GM18909 (cell line): ENCODE measurements around the gene FARSB.

ENCODE experiments used
- ATAC-seq: cut with Tn5 transposase; IDR thresholded peaks from one replicate; pipeline ENCODE4 v1.9.1; 2021; ENCODE audit warnings: mild to moderate bottlenecking; ENCODE audit not compliant: unreplicated experiment, poor library complexity

The FARSB gene

DNA sequence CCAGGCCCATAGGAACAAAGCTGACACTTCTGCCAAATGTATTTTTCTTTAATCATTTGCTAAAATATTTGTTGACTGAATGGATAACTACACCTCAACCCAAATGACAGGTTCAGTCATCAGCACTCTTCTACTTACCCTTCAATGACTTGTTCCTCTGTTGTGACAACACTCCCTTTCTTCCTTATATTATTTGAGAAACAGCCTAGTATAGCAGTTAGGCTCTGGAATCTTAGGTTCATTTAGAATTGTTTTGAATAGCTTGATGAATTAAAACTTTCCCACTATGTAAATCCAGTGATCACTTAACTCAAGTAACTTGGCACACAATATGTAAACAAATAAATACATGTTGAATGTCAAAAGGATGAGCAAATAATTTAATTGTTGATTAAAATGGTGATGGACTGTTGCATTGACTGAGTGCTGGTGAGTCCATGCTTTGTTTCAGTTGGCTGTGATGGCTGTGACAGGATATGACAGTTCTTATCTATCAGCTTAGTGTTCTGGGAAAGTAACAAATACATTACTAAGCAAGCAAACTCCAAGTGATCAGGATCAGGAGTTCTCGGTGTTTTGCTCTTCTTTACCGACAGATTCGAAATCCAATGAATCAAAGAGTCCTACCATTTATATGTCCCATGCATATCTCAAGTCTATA, 12.7 kb upstream of the FARSB start:
- no peak for ATAC-seq

- ATAC-seq, result no peak
These were observed 7.6 kb upstream of the FARSB start for GRCh38 chr2:222663479-222663878.

DNA sequence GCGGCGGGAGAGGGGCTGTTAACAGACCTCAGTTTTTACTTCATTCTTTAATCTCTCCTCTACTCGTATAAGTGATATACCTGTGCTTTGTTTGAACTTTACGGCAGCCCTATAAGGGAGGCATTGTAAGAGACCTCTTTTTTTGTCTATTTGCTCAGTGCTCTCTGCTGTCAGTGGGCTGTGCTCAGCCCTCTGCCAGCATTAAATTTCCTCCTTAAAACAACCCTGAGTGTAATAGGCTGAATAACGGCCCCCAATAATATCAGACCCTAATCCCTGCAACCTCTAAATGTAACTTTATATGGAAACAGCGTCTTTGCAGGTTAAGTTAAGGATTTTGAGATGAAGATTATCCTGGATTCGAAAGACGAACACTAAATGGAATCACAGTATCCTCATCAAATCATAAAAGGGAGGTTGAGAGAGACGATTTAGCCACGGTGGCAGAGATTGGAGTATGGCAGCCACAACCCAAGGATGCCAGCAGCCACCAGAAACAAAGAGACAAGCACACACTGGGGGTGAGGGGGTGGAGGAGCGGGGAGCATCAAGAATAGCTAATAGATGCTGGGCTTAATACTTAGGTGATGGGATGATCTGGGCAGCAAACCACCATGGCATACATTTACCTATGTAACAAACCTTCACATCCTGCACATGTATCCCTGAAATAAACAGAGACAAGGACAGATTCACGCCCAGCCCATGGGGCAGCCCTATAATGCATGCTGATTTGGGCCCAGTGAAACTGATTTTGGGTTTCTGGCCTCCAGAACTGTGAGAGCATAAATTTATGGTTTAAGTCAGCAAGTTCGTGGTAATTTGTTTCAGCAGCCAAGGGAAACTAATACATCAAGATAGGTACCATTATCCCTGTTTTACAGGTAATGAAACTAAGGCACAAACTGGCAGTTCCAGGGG, 894 bp upstream of the FARSB start:
- peak; percentile 25 for ATAC-seq

- no peak for ATAC-seq
These were observed 2.6 kb downstream of the FARSB start for GRCh38 chr2:222653280-222653679.

DNA sequence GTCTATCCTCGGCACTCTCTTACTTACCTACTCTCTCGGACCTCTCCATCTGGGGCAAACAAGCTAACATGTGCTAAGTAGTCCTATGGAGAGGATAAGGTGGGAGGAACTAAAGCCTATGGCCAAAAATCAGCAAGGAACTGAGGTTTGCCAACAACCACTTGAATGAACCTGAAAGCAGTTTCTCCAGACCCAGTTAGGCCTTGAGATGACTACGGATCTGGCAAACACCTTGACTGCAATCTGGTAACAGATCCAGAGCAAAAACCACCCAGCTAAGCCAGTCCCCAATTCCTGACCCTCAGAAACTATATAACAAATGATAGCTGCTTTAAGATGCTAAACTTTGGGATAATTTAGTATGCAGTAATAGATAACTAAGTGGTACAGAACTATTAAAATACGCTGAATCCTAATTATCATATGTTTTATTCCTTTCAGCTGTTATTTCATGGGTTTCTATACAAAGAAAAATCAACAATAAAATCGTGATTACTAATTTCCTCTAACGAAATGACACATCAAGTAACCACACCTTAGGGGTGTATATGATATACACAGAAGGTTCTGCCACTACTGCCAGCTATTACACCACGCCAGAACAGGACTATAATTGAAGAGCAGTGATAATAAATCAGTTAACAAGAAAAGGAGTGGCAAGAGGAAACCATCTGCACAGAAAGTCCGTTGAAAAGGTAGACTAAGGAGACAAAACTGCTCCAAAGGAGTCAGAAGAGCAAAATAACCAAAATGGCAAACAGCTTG, 3.2 kb downstream of the FARSB start:
- no peak for ATAC-seq

GRCh38 chr2:222651718-222652418, 4.0 kb downstream of the FARSB start:
- no peak for ATAC-seq

- no peak for ATAC-seq
These were observed 6.1 kb downstream of the FARSB start for GRCh38 chr2:222649801-222650200.

DNA sequence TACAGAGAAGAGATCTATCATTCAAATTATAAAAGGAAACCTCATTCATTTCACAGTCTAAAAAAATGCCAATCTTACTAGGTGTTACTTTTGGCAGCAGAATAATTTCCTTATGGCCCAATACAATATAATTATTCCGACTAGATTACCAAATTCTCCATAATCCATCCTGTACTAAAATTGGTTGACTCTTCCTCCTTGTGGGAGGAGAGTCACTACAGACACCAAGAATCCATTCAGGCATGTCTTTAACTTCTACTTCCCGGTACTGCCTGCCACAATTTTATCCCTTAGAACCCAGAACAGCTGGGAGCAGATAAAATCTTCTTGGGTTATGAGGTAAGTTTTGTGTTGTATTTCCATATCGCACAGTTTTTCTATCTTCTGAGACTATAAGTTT, 9.9 kb downstream of the FARSB start:
- no peak for ATAC-seq

- ATAC-seq, result no peak
These were observed 12.8 kb downstream of the FARSB start for GRCh38 chr2:222643134-222643533.

- ATAC-seq, result no peak
These were observed 14.6 kb downstream of the FARSB start for GRCh38 chr2:222641336-222641735.

DNA sequence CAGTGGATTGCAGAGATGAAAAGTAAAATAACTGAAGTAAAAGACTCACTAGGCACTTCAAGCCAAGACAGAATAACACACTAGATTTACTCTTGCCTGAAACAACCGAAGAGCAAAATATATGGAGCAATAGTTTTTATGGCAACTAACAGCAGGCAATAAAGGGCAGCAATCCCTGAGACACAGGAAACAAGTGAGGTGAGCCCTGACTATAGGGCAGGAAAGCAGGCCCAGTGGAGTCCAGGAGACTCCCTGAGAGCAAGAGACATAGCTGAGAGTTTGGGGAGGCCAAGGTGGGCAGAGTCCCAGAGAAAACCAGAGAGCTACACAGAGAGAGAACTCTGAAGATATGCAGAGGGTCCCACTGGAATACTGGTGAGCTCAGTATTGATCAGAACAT, 18.8 kb downstream of the FARSB start:
- ATAC-seq, result no peak

DNA sequence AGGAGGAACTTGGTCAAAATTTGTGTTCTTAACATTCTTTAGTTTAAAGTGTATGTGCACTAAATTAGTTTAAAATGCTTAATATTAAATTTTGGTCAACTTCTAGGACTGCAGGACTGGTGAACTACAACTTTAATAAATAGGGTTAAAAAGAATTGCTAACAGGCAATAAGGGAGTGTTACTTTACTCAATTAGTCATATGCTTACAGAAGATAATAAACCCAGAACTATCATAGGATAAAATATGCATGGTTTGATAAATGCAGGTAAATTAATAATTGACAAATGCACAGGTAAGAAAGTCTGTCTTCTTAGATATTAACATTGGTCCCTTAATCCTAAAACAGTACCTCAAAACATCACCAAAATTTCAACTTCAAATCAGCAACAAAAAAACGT, 20.6 kb downstream of the FARSB start:
- no peak for ATAC-seq

DNA sequence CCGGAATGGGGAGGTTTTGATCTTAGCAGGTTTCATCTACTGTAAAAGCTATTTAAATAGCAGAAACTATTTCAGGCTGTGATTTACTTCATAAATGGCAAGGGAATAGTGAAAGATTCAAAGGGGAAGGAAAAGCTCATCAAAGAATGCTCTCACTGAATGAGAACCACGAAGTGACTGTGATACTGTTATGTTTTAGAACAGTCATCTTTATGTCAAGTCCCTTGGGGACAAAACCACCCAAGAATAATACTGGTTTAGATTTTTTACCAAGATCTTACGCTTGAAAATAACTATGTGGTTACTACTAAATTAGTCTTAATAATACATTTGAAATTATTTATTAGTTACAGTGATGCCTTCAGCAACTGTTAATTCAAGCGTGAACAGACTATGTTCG, 28.1 kb downstream of the FARSB start:
- ATAC-seq, result no peak

DNA sequence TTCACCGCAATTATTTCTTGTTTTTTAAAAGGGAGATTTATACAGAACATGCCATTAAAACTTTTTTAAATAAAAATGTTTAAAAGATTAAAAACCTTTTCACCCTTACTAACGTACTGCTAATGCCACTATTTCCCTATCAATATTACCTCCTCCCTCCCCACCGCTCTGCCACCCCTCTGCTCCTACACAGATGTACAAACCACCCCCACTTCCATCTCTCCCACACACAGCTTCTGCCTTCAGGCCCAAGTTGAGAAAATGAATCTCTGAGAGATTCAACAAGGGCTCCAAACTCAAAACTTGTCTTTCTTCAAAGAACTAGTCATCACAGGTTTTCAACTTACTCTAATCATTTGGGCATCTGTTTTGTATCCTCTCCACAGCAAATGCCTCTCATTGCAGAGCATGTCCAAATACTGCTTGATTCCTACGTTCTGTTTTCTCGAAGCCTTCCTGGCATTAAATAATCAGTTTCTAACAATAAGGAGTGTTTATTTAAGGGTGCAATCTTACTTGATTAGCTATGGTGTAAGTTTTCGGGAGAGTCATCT, 32.1 kb downstream of the FARSB start:
- ATAC-seq, result no peak

DNA sequence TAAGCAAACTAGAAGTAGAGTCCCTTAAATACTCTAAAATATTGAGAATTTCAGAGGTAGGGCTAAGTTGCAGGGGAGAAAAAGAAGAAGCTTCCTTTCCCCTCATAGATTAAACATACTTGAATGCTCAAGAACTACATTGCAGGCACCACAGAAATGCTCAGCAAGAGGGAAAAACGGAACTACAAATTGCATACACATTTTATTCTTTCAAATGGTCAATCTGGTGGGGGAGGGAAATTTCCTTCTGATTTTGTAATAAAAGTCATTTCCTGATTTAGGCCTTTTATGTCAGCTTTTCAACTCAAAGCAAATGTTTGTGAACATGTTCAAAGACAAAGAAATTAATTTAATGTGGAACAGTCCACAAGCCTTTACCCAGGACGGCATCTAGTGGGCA, 33.0 kb downstream of the FARSB start:
- no peak for ATAC-seq

DNA sequence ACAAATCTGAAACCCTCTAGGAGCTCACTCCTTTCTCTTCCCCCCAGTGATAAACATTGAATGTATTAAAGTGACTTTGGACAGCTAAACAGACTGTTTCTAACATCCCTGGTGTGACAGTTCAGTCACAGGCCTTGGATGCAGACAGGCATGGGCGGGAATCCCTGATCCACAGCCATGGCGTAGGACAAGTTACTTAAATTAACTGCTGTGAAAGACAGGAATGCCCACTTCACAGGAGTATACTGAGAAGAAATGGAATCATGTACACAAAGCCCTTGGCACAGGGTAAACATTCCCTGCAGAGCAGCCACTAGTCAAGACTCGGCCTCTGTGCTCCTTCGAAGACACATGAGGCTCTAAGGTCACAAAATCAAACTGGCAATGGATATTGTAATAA, 34.0 kb downstream of the FARSB start:
- no peak for ATAC-seq

- ATAC-seq, result no peak
These were observed 40.6 kb downstream of the FARSB start for GRCh38 chr2:222615320-222615719.

DNA sequence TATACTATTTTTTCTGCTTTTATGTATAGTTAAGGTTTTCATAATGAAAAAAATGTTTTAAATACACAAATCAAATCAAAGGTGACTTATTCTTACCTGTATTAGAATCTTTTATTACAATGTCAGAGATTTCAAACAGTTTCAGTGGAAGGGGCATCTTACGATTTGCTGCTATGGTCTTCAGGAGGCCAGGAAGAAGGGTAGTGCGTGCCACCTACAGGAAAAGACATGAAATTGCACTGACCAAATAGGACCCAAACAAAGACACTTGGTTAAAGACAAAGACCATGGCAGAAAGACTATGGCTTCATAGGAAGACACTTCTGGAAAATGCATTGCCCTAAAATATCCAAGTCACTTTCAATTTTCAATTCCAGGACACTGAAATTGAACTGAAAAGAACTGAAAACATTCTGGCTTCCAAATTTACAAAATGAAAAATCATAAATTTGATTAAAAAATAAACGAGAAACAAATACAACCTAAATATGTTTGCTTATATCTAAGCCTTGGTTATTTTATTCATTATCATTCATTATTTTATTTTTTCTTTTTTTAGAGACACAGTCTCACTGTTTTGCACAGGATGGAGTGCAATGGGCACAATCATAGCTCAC, 42.1 kb downstream of the FARSB start:
- peak; percentile 92 for ATAC-seq

GRCh38 chr2:222611684-222612083, 44.2 kb downstream of the FARSB start:
- no peak for ATAC-seq

GRCh38 chr2:222610746-222611145, 45.1 kb downstream of the FARSB start:
- no peak for ATAC-seq
